Spleen (tissue), 11 donors: ENCODE measurements around the gene ARID3A. TPM values are rescaled to one million over a fixed set of nuclear protein-coding genes. Genes with fewer than 3 reads are reported as not detected.

Experiments used
- DNase-seq: peaks from one replicate; pipeline ENCODE4 v3.0.0-alpha.2; 2020
- H3K27ac ChIP-seq, 8 donors: fragments of 200-600 bp; sonication (generic) in 7 of 8; 1 replicate in 4 of 8; 2 replicates in 4 of 8; pipeline versions ENCODE4 v1.5.0 to v1.8.0; 2016 to 2021; ENCODE audit warnings: inconsistent platforms in 4 of 8, mild to moderate bottlenecking in 4 of 8, moderate library complexity in 1 of 8
- H3K27me3 ChIP-seq, 7 donors: fragments of 200-600 bp; sonication (generic) in 6 of 7; replicated peaks in 1 of 7; 1 replicate in 4 of 7; 2 replicates in 3 of 7; pipeline versions ENCODE4 v1.5.0 to v1.8.0; 2016 to 2021; ENCODE audit warnings: inconsistent platforms in 3 of 7, mild to moderate bottlenecking in 1 of 7
- H3K36me3 ChIP-seq, 6 donors: fragments of 200-600 bp; sonication (generic) in 5 of 6; 1 replicate in 4 of 6; 2 replicates in 2 of 6; pipeline versions ENCODE4 v1.5.0 to v1.8.0; 2016 to 2021; ENCODE audit warnings: inconsistent platforms in 2 of 6
- H3K4me1 ChIP-seq, 6 donors: fragments of 200-600 bp; sonication (generic) in 5 of 6; 1 replicate in 3 of 6; 2 replicates in 3 of 6; pipeline versions ENCODE4 v1.5.0 to v1.8.0; 2016 to 2021; ENCODE audit warnings: inconsistent platforms in 3 of 6
- H3K4me3 ChIP-seq, 8 donors: fragments of 200-600 bp; sonication (generic) in 7 of 8; 1 replicate in 4 of 8; 2 replicates in 4 of 8; pipeline versions ENCODE4 v1.5.0 to v1.8.0; 2016 to 2021; ENCODE audit warnings: inconsistent platforms in 4 of 8, mild to moderate bottlenecking in 4 of 8, moderate library complexity in 2 of 8
- H3K9me3 ChIP-seq, 8 donors: fragments of 200-600 bp; sonication (generic) in 7 of 8; 1 replicate in 4 of 8; 2 replicates in 4 of 8; pipeline versions ENCODE4 v1.5.0 to v1.8.0; 2016 to 2021; ENCODE audit warnings: inconsistent platforms in 4 of 8
- CTCF ChIP-seq, 11 experiments: fragments of 200-600 bp in 7 of 11; fragments of 450-650 bp in 4 of 11; sonication (generic) in 4 of 11; IDR thresholded peaks in 8 of 11; conservative IDR thresholded peaks in 3 of 11; 1 replicate in 7 of 11; 2 replicates in 4 of 11; pipeline versions ENCODE4 v1.4.0 to v1.8.0; 2016 to 2021; ENCODE audit warnings: antibody characterized with exemption in 11 of 11, inconsistent platforms in 4 of 11, mild to moderate bottlenecking in 1 of 11
- POLR2A ChIP-seq, 3 donors: fragments of 450-650 bp; IDR thresholded peaks; one replicate each; pipeline ENCODE4 v1.5.1; 2017; ENCODE audit warnings: antibody characterized with exemption in 3 of 3, mild to moderate bottlenecking in 1 of 3
- POLR2AphosphoS5 ChIP-seq, 3 donors: sonication (generic); formaldehyde crosslinking; IDR thresholded peaks; one replicate each; pipeline ENCODE4 v1.5.1; 2017; ENCODE audit warnings: antibody characterized with exemption in 3 of 3
- WGBS, 5 donors: extraction: QIAGEN DNeasy Blood & Tissue Kit in 3 of 5; methylation state at CpG; one replicate each; pipeline versions ENCODE4 v1.1.5 to v1.1.7; 2013 to 2018; 5-methylcytosine and 5-hydroxymethylcytosine counted together
- intact Hi-C: fragments of 100-400 bp; cut with DNase I; formaldehyde crosslinking; loops from one replicate; pipeline ENCODE4 v1.15.0; 2023; ENCODE audit warnings: low total_unique reads
- polyA plus RNA-seq, 3 donors: library from polyadenylated mRNA; stranded (reverse); fragments of 200-250 nt; gene quantifications; one replicate each; pipeline ENCODE4 v1.2.1, GENCODE V29; 2013
- total RNA-seq, 7 donors: library from RNA; depleted of rRNA in 3 of 7; stranded (reverse); fragments of >200 nt in 3 of 7; fragmentation: NEBNext Ultra II Directional in 4 of 7; extraction: Animal tissue kit (Norgen Biotek cat#: 25700) in 4 of 7; gene quantifications; one replicate each; pipeline versions ENCODE4 v1.1.0 to v1.2.1, GENCODE V29; 2016 to 2021
- donor health status: healthy with polysubstance abuse.
- donor health status: DM: no; HTN: no; CAD: no; lungs with moderate emphysema.
- donor health status: DM: no; HTN: no; CAD: no.
- donor health status: Bipolar disorder and iron deficiency.
- donor health status: healthy.
- donor health status: DM: no; HTN: no; CAD: no.
- donor health status: DM: yes; HTN: yes; CAD: no.

The ARID3A gene
- total and polyA plus RNA-seq, 10 donors = 2.5 to 42.5 (median 17.7) TPM

- Histone ChIP-seq H3K36me3 (peaks cover 0 to 84% (median 57%) of the 10 kb centered on the region in 6 donors), H3K9me3 (no peaks in the 10 kb centered on the region), H3K4me3 (no peak overlapping the region), H3K4me1 (peaks cover 5 to 22% (median 14%) of the 10 kb centered on the region in 6 donors), H3K27me3 (peaks cover 0 to 2% (median 0%) of the 10 kb centered on the region in 7 donors), H3K27ac (no peak overlapping the region)
- WGBS, 5 donors = 86 to 94% (median 89%) methylated on average over 16 to 25 of the region's 25 CpGs
- intact Hi-C loops = loop anchor here (10.0 kb wide), 2 partner anchors 125 to 205 kb away; no protein-coding TSS in a partner anchor
- no peak for DNase-seq
- peak in 1 of 3 donors; percentile 25 for TF ChIP-seq POLR2AphosphoS5 (IDR thresholded peaks at IDR 0.05)
- peak in 1 of 11 experiments; percentile 31 for TF ChIP-seq CTCF (IDR thresholded peaks at IDR 0.05 in 8 of 11, conservative IDR thresholded peaks at IDR 0.05 in 3 of 11)
- no peak for TF ChIP-seq POLR2A (IDR thresholded peaks at IDR 0.05)
These were observed 63.7 kb downstream of the ARID3A start for GRCh38 chr19:989381-990081.

DNA sequence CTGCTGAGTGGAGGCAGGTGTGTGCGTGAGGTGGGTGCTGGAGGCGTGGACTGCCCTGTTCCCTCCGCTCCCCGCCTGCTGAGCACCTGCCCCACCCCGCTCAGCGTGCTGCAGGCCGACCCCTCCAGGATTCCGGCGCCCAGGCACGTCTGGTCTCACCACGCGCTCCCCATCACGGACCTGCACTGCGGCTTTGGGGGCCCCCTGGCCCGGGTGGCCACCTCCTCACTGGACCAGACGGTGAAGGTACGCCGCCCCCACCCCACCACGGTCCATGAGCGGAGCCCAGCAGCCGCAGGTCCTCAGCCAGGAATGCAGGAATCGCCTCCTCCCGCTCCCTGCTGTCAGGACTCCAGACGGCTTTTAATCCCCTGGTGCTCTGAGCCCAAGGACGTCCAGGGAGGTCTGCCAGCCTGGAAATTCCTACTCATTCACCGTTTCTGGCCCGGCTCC, 64.3 kb downstream of the ARID3A start:
- no peak for DNase-seq
- H3K27me3 ChIP-seq = peaks cover 0 to 9% (median under 1%) of the 10 kb centered on the region in 7 donors
- H3K9me3 ChIP-seq = no peaks in the 10 kb centered on the region
- WGBS, 5 donors = 87 to 92% (median 91%) methylated on average over 17 to 27 of the region's 27 CpGs
- peaks cover 0 to 19% (median 7%) of the 10 kb centered on the region in 6 donors for H3K4me1 ChIP-seq
- TF ChIP-seq CTCF (IDR thresholded peaks at IDR 0.05 in 8 of 11, conservative IDR thresholded peaks at IDR 0.05 in 3 of 11) (no peak), POLR2A (IDR thresholded peaks at IDR 0.05) (no peak), POLR2AphosphoS5 (IDR thresholded peaks at IDR 0.05) (no peak)
- intact Hi-C loops = no loop called here
- H3K27ac ChIP-seq = no peak overlapping the region
- H3K4me3 ChIP-seq = no peak overlapping the region
- H3K36me3 ChIP-seq = peaks cover 0 to 90% (median 60%) of the 10 kb centered on the region in 6 donors

GRCh38 chr19:990746-991145, 64.9 kb downstream of the ARID3A start:
- peaks cover 0 to 16% (median 3%) of the 10 kb centered on the region in 6 donors for H3K4me1 ChIP-seq
- peaks cover 0 to 15% (median 6%) of the 10 kb centered on the region in 7 donors for H3K27me3 ChIP-seq
- no peak for DNase-seq
- no peaks in the 10 kb centered on the region for H3K9me3 ChIP-seq
- no peak overlapping the region for H3K4me3 ChIP-seq
- TF ChIP-seq POLR2A (IDR thresholded peaks at IDR 0.05) (no peak), CTCF (IDR thresholded peaks at IDR 0.05 in 8 of 11, conservative IDR thresholded peaks at IDR 0.05 in 3 of 11) (no peak), POLR2AphosphoS5 (IDR thresholded peaks at IDR 0.05) (peak in 1 of 3 donors; percentile 20)
- peaks cover 0 to 94% (median 60%) of the 10 kb centered on the region in 6 donors for H3K36me3 ChIP-seq
- 88 to 94% (median 92%) methylated on average over 16 to 23 of the region's 23 CpGs for WGBS, 5 donors
- intact Hi-C loops = no loop called here
- no peak overlapping the region for H3K27ac ChIP-seq
